HG02885 (cell line): ENCODE data around the gene SMARCAL1.

Experiments used
- ATAC-seq: cut with Tn5 transposase; IDR thresholded peaks from one replicate; pipeline ENCODE4 v1.9.1; 2021; ENCODE audit warnings: mild to moderate bottlenecking; ENCODE audit not compliant: unreplicated experiment, poor library complexity

The SMARCAL1 gene

GRCh38 chr2:216467845-216468244 lies 55.6 kb downstream of the SMARCAL1 start:
- ATAC-seq, result no peak

GRCh38 chr2:216469661-216470060 lies 57.4 kb downstream of the SMARCAL1 start:
- no peak for ATAC-seq

GRCh38 chr2:216473187-216473586 lies 60.9 kb downstream of the SMARCAL1 start:
- no peak for ATAC-seq

GRCh38 chr2:216474925-216475670 lies 62.8 kb downstream of the SMARCAL1 start:
- ATAC-seq, result peak; percentile 69

- ATAC-seq, result no peak
Observed at GRCh38 chr2:216475767-216476166, 63.5 kb downstream of the SMARCAL1 start.

GRCh38 chr2:216477283-216478035 lies 65.2 kb downstream of the SMARCAL1 start:
- ATAC-seq, result no peak

- ATAC-seq, result no peak
Observed at GRCh38 chr2:216478151-216478550, 65.9 kb downstream of the SMARCAL1 start.

- no peak for ATAC-seq
Observed at GRCh38 chr2:216478791-216479190, 66.5 kb downstream of the SMARCAL1 start.

GRCh38 chr2:216480221-216480620 lies 67.9 kb downstream of the SMARCAL1 start:
- ATAC-seq, result no peak

- ATAC-seq, result no peak
Observed at GRCh38 chr2:216482640-216483039, 70.4 kb downstream of the SMARCAL1 start.

GRCh38 chr2:216485237-216485636 lies 73.0 kb downstream of the SMARCAL1 start:
- ATAC-seq, result no peak

- ATAC-seq, result no peak
Observed at GRCh38 chr2:216485745-216486144, 73.5 kb downstream of the SMARCAL1 start.

GRCh38 chr2:216486271-216486670 lies 74.0 kb downstream of the SMARCAL1 start:
- no peak for ATAC-seq

GRCh38 chr2:216486708-216487107 lies 74.4 kb downstream of the SMARCAL1 start:
- no peak for ATAC-seq

- no peak for ATAC-seq
Observed at GRCh38 chr2:216490061-216490460, 77.8 kb downstream of the SMARCAL1 start.

GRCh38 chr2:216491793-216492596 lies 79.7 kb downstream of the SMARCAL1 start:
- peak; percentile 85 for ATAC-seq

GRCh38 chr2:216492597-216493333 lies 80.5 kb downstream of the SMARCAL1 start:
- ATAC-seq, result no peak

GRCh38 chr2:216493334-216493685 lies 81.0 kb downstream of the SMARCAL1 start:
- no peak for ATAC-seq

GRCh38 chr2:216495656-216496055 lies 83.4 kb downstream of the SMARCAL1 start:
- no peak for ATAC-seq

- no peak for ATAC-seq
Observed at GRCh38 chr2:216497382-216498069, 85.2 kb downstream of the SMARCAL1 start.
